HEK293 (cell line): Measurements from ENCODE around the gene TEX52.

Experiments used
- BCL6B ChIP-seq: fragments of 450-650 bp; formaldehyde crosslinking; IDR thresholded peaks from 2 replicates; pipeline ENCODE4 v1.5.1; 2017; ENCODE audit warnings: missing biosample characterization, missing genetic modification characterization
- GFI1B ChIP-seq: fragments of 450-650 bp; formaldehyde crosslinking; IDR thresholded peaks from 2 replicates; pipeline ENCODE4 v1.5.1; 2016; ENCODE audit warnings: missing biosample characterization, missing genetic modification characterization
- HIC1 ChIP-seq: fragments of 450-650 bp; formaldehyde crosslinking; IDR thresholded peaks from 2 replicates; pipeline ENCODE4 v1.5.1; 2016; ENCODE audit warnings: missing biosample characterization, missing genetic modification characterization
- MEIS1 ChIP-seq: sonication (generic); formaldehyde crosslinking; IDR thresholded peaks from 2 replicates; pipeline ENCODE4 v1.8.1; 2022; ENCODE audit warnings: missing genetic modification reagents, mild to moderate bottlenecking, borderline replicate concordance
- PATZ1 ChIP-seq: fragments of 450-650 bp; formaldehyde crosslinking; IDR thresholded peaks from 2 replicates; pipeline ENCODE4 v1.5.1; 2016; ENCODE audit warnings: missing biosample characterization, missing genetic modification characterization
- PRDM1 ChIP-seq: fragments of 450-650 bp; formaldehyde crosslinking; IDR thresholded peaks from 2 replicates; pipeline ENCODE4; 2016; ENCODE audit warnings: missing biosample characterization, missing genetic modification characterization
- PRDM6 ChIP-seq: fragments of 450-650 bp; formaldehyde crosslinking; IDR thresholded peaks from 2 replicates; pipeline ENCODE4 v1.5.1; 2017; ENCODE audit warnings: missing biosample characterization, missing genetic modification characterization
- SP7 ChIP-seq: fragments of 450-650 bp; formaldehyde crosslinking; IDR thresholded peaks from 2 replicates; pipeline ENCODE4 v1.5.1; 2016; ENCODE audit warnings: missing biosample characterization, missing genetic modification characterization
- TCF7L2 ChIP-seq: IDR thresholded peaks from 2 replicates; pipeline ENCODE4 v1.6.1; 2011; ENCODE audit warnings: low read depth, mild to moderate bottlenecking, inconsistent platforms, low read length, moderate library complexity, borderline replicate concordance
- ZBTB11 ChIP-seq: fragments of 450-650 bp; formaldehyde crosslinking; conservative IDR thresholded peaks from 2 replicates; pipeline ENCODE4 v1.5.1; 2016; ENCODE audit warnings: low read depth, missing biosample characterization, missing genetic modification characterization
- ZBTB17 ChIP-seq: fragments of 450-650 bp; formaldehyde crosslinking; IDR thresholded peaks from 2 replicates; pipeline ENCODE4 v1.5.1; 2016; ENCODE audit warnings: missing biosample characterization, missing genetic modification characterization
- ZBTB20 ChIP-seq: fragments of 450-650 bp; formaldehyde crosslinking; IDR thresholded peaks from 2 replicates; pipeline ENCODE4 v1.5.1; 2016; ENCODE audit warnings: missing biosample characterization, missing genetic modification characterization
- ZBTB6 ChIP-seq: fragments of 450-650 bp; formaldehyde crosslinking; IDR thresholded peaks from 2 replicates; pipeline ENCODE4 v1.5.1; 2017; ENCODE audit warnings: missing biosample characterization, missing genetic modification characterization
- ZBTB7A ChIP-seq: fragments of 450-650 bp; formaldehyde crosslinking; IDR thresholded peaks from 2 replicates; pipeline ENCODE4 v1.5.1; 2016; ENCODE audit warnings: low read depth, missing biosample characterization, missing genetic modification characterization
- ZFP37 ChIP-seq: fragments of 450-650 bp; formaldehyde crosslinking; IDR thresholded peaks from 2 replicates; pipeline ENCODE4 v1.5.1; 2016; ENCODE audit warnings: missing biosample characterization, missing genetic modification characterization
- ZNF155 ChIP-seq: fragments of 450-650 bp; formaldehyde crosslinking; IDR thresholded peaks from 2 replicates; pipeline ENCODE4 v1.5.1; 2016; ENCODE audit warnings: missing biosample characterization, missing genetic modification characterization
- ZNF37A ChIP-seq: fragments of 450-650 bp; IDR thresholded peaks from 2 replicates; pipeline ENCODE4 v1.5.1; 2018; ENCODE audit warnings: missing biosample characterization, missing genetic modification characterization
- ZNF433 ChIP-seq: fragments of 450-650 bp; formaldehyde crosslinking; IDR thresholded peaks from 2 replicates; pipeline ENCODE4 v1.5.1; 2016; ENCODE audit warnings: missing biosample characterization, missing genetic modification characterization, low read depth
- ZNF610 ChIP-seq: fragments of 450-650 bp; formaldehyde crosslinking; IDR thresholded peaks from 2 replicates; pipeline ENCODE4 v1.5.1; 2016; ENCODE audit warnings: missing biosample characterization, missing genetic modification characterization, borderline replicate concordance
- ZNF623 ChIP-seq: fragments of 450-650 bp; formaldehyde crosslinking; IDR thresholded peaks from 2 replicates; pipeline ENCODE4 v1.5.1; 2016; ENCODE audit warnings: missing biosample characterization, missing genetic modification characterization
- ZNF76 ChIP-seq: fragments of 450-650 bp; formaldehyde crosslinking; IDR thresholded peaks from 2 replicates; pipeline ENCODE4; 2016; ENCODE audit warnings: low read depth, missing biosample characterization, missing genetic modification characterization, borderline replicate concordance
- ZNF791 ChIP-seq: fragments of 450-650 bp; formaldehyde crosslinking; IDR thresholded peaks from 2 replicates; pipeline ENCODE4 v1.5.1; 2016; ENCODE audit warnings: missing biosample characterization, missing genetic modification characterization
- ZNF837 ChIP-seq: fragments of 450-650 bp; formaldehyde crosslinking; IDR thresholded peaks from 2 replicates; pipeline ENCODE4 v1.5.1; 2016; ENCODE audit warnings: missing biosample characterization, missing genetic modification characterization
- ZNF843 ChIP-seq: fragments of 450-650 bp; formaldehyde crosslinking; IDR thresholded peaks from 2 replicates; pipeline ENCODE4 v1.5.1; 2016; ENCODE audit warnings: missing biosample characterization, missing genetic modification characterization
- ZSCAN23 ChIP-seq: fragments of 450-650 bp; formaldehyde crosslinking; IDR thresholded peaks from 2 replicates; pipeline ENCODE4 v1.5.1; 2016; ENCODE audit warnings: missing biosample characterization, missing genetic modification characterization
- ZSCAN5A ChIP-seq: fragments of 450-650 bp; formaldehyde crosslinking; IDR thresholded peaks from 2 replicates; pipeline ENCODE4 v1.5.1; 2016; ENCODE audit warnings: missing biosample characterization, missing genetic modification characterization

TEX52 gene

GRCh38 chr12:2877953-2878732, 21.3 kb upstream of the TEX52 start (continued):
- TF ChIP-seq ZSCAN5A (tag by site-specific recombination) (0 out of 2 replicates have a peak, but pooled peaks have one; percentile 26), ZNF610 (tag by site-specific recombination) (0 out of 2 replicates have a peak, but pooled peaks have one; percentile 19), ZNF37A (tag by site-specific recombination) (no peak), ZBTB11 (tag by site-specific recombination) (no peak), ZBTB20 (tag by site-specific recombination) (no peak), SP7 (peak; percentile 79), MEIS1 (CRISPR knock-in tag) (no peak), ZNF791 (no peak), PRDM1 (peak; percentile 82), TCF7L2 (no peak), ZNF623 (tag by site-specific recombination) (no peak), ZSCAN23 (tag by site-specific recombination) (no peak), ZNF155 (tag by site-specific recombination) (no peak), ZFP37 (tag by site-specific recombination) (no peak), GFI1B (tag by site-specific recombination) (no peak), ZBTB17 (tag by site-specific recombination) (peak; percentile 92), ZNF76 (no peak), ZNF433 (no peak), ZBTB6 (tag by site-specific recombination) (no peak), BCL6B (no peak), ZBTB7A (tag by site-specific recombination) (no peak), PRDM6 (tag by site-specific recombination) (0 out of 2 replicates have a peak, but pooled peaks have one; percentile 11), HIC1 (tag by site-specific recombination) (no peak), PATZ1 (tag by site-specific recombination) (no peak), ZNF837 (tag by site-specific recombination) (no peak), ZNF843 (tag by site-specific recombination) (no peak; the same call in 1 of the 2 replicates)
